Kidney (tissue), 14 donors: ENCODE measurements around the gene CYP11A1. TPM values are rescaled to one million over a fixed set of nuclear protein-coding genes. Genes with fewer than 3 reads are reported as not detected.
A peak's percentile ranks its signal among the peaks of the same experiment; 100 is the strongest.

Source experiments
- DNase-seq, 5 donors: peaks; one replicate each; pipeline ENCODE4 v3.0.0-alpha.2; 2013 to 2020
- FAIRE-seq: peaks from 2 replicates; lab custom pipeline; 2012; peaks lifted over from hg19 to GRCh38; lab: Jason Lieb, UNC
- H3K27ac ChIP-seq, 2 donors: one replicate each; pipeline ENCODE4 v1.7.0; 2013; ENCODE audit warnings: low read depth in 2 of 2, low read length in 2 of 2, inconsistent platforms in 1 of 2
- H3K27me3 ChIP-seq: one replicate; pipeline ENCODE4 v1.7.1; 2013; ENCODE audit warnings: low read length, inconsistent platforms; ENCODE audit not compliant: control insufficient read depth, insufficient read depth
- H3K36me3 ChIP-seq, 3 donors: one replicate each; pipeline versions ENCODE4 v1.7.0 to v1.7.1; 2013; ENCODE audit warnings: low read length in 3 of 3, control low read depth in 1 of 3, inconsistent platforms in 1 of 3; ENCODE audit not compliant: insufficient read depth in 3 of 3, control insufficient read depth in 2 of 3
- H3K4me1 ChIP-seq, 3 donors: one replicate each; pipeline versions ENCODE4 v1.7.0 to v1.7.1; 2013; ENCODE audit warnings: low read length in 3 of 3, inconsistent platforms in 1 of 3, low read depth in 1 of 3; ENCODE audit not compliant: control insufficient read depth in 2 of 3, insufficient read depth in 2 of 3
- H3K4me3 ChIP-seq, 3 donors: one replicate each; pipeline versions ENCODE4 v1.7.0 to v1.8.1; 2013; ENCODE audit warnings: low read length in 3 of 3, control low read depth in 1 of 3, inconsistent platforms in 1 of 3
- H3K9ac ChIP-seq, 3 donors: one replicate each; pipeline versions ENCODE4 v1.7.0 to v1.7.1; 2013; ENCODE audit warnings: low read length in 3 of 3, control low read depth in 1 of 3, inconsistent platforms in 1 of 3
- H3K9me3 ChIP-seq, 3 donors: one replicate each; pipeline versions ENCODE4 v1.7.0 to v1.7.1; 2013; ENCODE audit warnings: low read length in 3 of 3, control low read depth in 1 of 3, inconsistent platforms in 1 of 3; ENCODE audit not compliant: control insufficient read depth in 2 of 3, insufficient read depth in 1 of 3
- CTCF ChIP-seq: IDR thresholded peaks from 3 replicates; pipeline ENCODE4 v1.5.1; 2012; ENCODE audit warnings: mild to moderate bottlenecking, moderate library complexity, borderline replicate concordance; ENCODE audit not compliant: insufficient read depth; ENCODE audit errors: extremely low read depth
- intact Hi-C: fragments of 100-400 bp; cut with DNase I; formaldehyde crosslinking; loops from one replicate; pipeline ENCODE4 v1.11.1; 2022
- polyA plus RNA-seq: library from polyadenylated mRNA; stranded (reverse); fragments of 350-450 nt; fragmentation: Illumina TruSeq; extraction: RNeasy Lipid Tissue Mini Kit (QIAGEN cat#74804); gene quantifications from one replicate; pipeline ENCODE4 v1.2.3, GENCODE V29; 2014; ENCODE audit warnings: low read depth, low replicate concordance; ENCODE audit not compliant: insufficient read depth
- total RNA-seq: library from RNA; stranded (reverse); fragmentation: NEBNext Ultra II Directional; extraction: Animal tissue kit (Norgen Biotek cat#: 25700); gene quantifications from one replicate; pipeline ENCODE4 v1.2.1, GENCODE V29; 2021
- donor health status: control.
- donor health status: control.
- donor health status: control.
- donor health status: control.
- donor health status: control.
- donor health status: DM: yes; HTN: yes; CAD: no.
- donor health status: Normal renal cell carcinoma (clear cell type).

CYP11A1 gene
- total and polyA plus RNA-seq, 2 donors from 2014 or later = 0.13 to 2.7 TPM

GRCh38 chr15:74387141-74387541 lies 19.7 kb upstream of the CYP11A1 start:
- no peaks in the 10 kb centered on the region for H3K36me3 ChIP-seq
- no peak for TF ChIP-seq CTCF
- peak in 3 of 5 donors; percentile 34 to 75 (median 47) for DNase-seq
- H3K27ac ChIP-seq = no peak overlapping the region
- no peak for FAIRE-seq
- no peak overlapping the region for H3K9ac ChIP-seq
- H3K27me3 ChIP-seq = no peaks in the 10 kb centered on the region
- peaks cover 0 to 28% (median 9%) of the 10 kb centered on the region in 3 donors for H3K4me1 ChIP-seq
- intact Hi-C loops = no loop called here
- no peak overlapping the region for H3K4me3 ChIP-seq
- no peaks in the 10 kb centered on the region for H3K9me3 ChIP-seq

- no peak for FAIRE-seq
- Histone ChIP-seq H3K36me3 (no peaks in the 10 kb centered on the region), H3K9ac (no peak overlapping the region), H3K27me3 (no peaks in the 10 kb centered on the region), H3K27ac (peak overlapping the region in 1 of 2 donors; percentile 22), H3K4me1 (peaks cover 0 to 28% (median 9%) of the 10 kb centered on the region in 3 donors), H3K4me3 (no peak overlapping the region), H3K9me3 (no peaks in the 10 kb centered on the region)
- intact Hi-C loops = no loop called here
- TF ChIP-seq CTCF = no peak
- peak in 2 of 5 donors; percentile 52 to 63 for DNase-seq
Observed at GRCh38 chr15:74386496-74387140, 19.2 kb upstream of the CYP11A1 start.

GRCh38 chr15:74385733-74386132 lies 18.3 kb upstream of the CYP11A1 start:
- Histone ChIP-seq H3K4me3 (no peak overlapping the region), H3K4me1 (peaks cover 0 to 28% (median 9%) of the 10 kb centered on the region in 3 donors), H3K36me3 (no peaks in the 10 kb centered on the region), H3K9ac (no peak overlapping the region), H3K27me3 (no peaks in the 10 kb centered on the region), H3K27ac (peak overlapping the region; percentile 67 to 69), H3K9me3 (no peaks in the 10 kb centered on the region)
- FAIRE-seq = no peak
- TF ChIP-seq CTCF = no peak
- DNase-seq = peak in 2 of 5 donors; percentile 29 to 39
- intact Hi-C loops = no loop called here
